NCI-H2196 (cell line): ENCODE results near the gene ZBTB32.

Source experiments
- DNase-seq: peaks from one replicate; lab custom pipeline; 2025; ENCODE audit not compliant: unreplicated experiment; lab: John Stamatoyannopoulos, UW

Gene ZBTB32

GRCh38 chr19:35736913-35737886 lies 32.8 kb downstream of the ZBTB32 start:
- DNase-seq, result no peak

GRCh38 chr19:35738021-35738886 lies 33.9 kb downstream of the ZBTB32 start:
- no peak for DNase-seq

GRCh38 chr19:35738887-35739229 lies 34.5 kb downstream of the ZBTB32 start:
- DNase-seq, result no peak

GRCh38 chr19:35739275-35740107 lies 35.1 kb downstream of the ZBTB32 start:
- DNase-seq, result no peak

- no peak for DNase-seq
These were observed 35.7 kb downstream of the ZBTB32 start for GRCh38 chr19:35740108-35740422.

GRCh38 chr19:35740423-35741202 lies 36.3 kb downstream of the ZBTB32 start:
- DNase-seq, result peak; percentile 98

GRCh38 chr19:35741203-35741515 lies 36.8 kb downstream of the ZBTB32 start:
- no peak for DNase-seq

GRCh38 chr19:35742121-35742724 lies 37.9 kb downstream of the ZBTB32 start, which contains the start of gene IGFLR1:
Gene IGFLR1, minus strand, starts transcription at chr19:35742452. Its CDS starts 1,272 bp downstream, at chr19:35741180.
- no peak for DNase-seq

- DNase-seq, result no peak
These were observed 39.5 kb downstream of the ZBTB32 start for GRCh38 chr19:35743640-35744429.

- DNase-seq, result peak; percentile 97
These were observed 40.3 kb downstream of the ZBTB32 start for GRCh38 chr19:35744430-35745327.

GRCh38 chr19:35745328-35746086 lies 41.1 kb downstream of the ZBTB32 start, which contains the start of the genes PSENEN and U2AF1L4:
Gene PSENEN, plus strand, starts transcription at chr19:35745651. Its CDS starts 280 bp downstream, at chr19:35745931.
Gene U2AF1L4, minus strand, starts transcription at chr19:35745418. Its CDS starts 27 bp downstream, at chr19:35745391.
- peak; percentile 100 for DNase-seq

- DNase-seq, result no peak
These were observed 41.7 kb downstream of the ZBTB32 start for GRCh38 chr19:35746087-35746462.

- no peak for DNase-seq
These were observed 42.2 kb downstream of the ZBTB32 start for GRCh38 chr19:35746531-35746930.

GRCh38 chr19:35748106-35749020 lies 44.0 kb downstream of the ZBTB32 start, which contains the start of gene LIN37:
Gene LIN37, plus strand, starts transcription at chr19:35748576. Its CDS starts 149 bp downstream, at chr19:35748725.
- DNase-seq, result peak; percentile 99

- no peak for DNase-seq
These were observed 45.8 kb downstream of the ZBTB32 start for GRCh38 chr19:35750167-35750566.
